Heart left ventricle (tissue), 13 donors: ENCODE data around the gene PLA2G4F.

Experiments used
- CTCF ChIP-seq, 12 donors: fragments of 200-600 bp; sonication (generic) in 4 of 12; IDR thresholded peaks; one replicate each; pipeline versions ENCODE4 v1.5.0 to v1.8.0; 2018 to 2022; ENCODE audit warnings: antibody characterized with exemption in 12 of 12, mild to moderate bottlenecking in 5 of 12
- POLR2A ChIP-seq, 2 donors: fragments of 450-650 bp; IDR thresholded peaks; one replicate each; pipeline ENCODE4 v1.6.1; 2017; ENCODE audit warnings: antibody characterized with exemption in 2 of 2, mild to moderate bottlenecking in 2 of 2, moderate library complexity in 2 of 2
- donor health status: ischemic (EF 13 %, LVEDD 7.1; RV severe dilation, severe dysfunction).
- donor health status: DM: no; HTN: yes; CAD: no.
- donor health status: DM: no; HTN: no; CAD: no.
- donor health status: ischemic (EF 25% LVEDD 6.9; RV normal size, moderate dysfunction).
- donor health status: ischemic (EF 25% LVEDD 5.7; RV mildly dilated, moderate dysfunction).
- donor health status: ischemic (EF 35%, LVEDD 5.7; RV mildly dilated, moderate dysfunction).
- donor health status: nonischemic (EF 11% LVEDD 7.7; RV severe dilation, severe dysfunction).
- donor health status: DM: yes; HTN: yes; CAD: no.
- donor health status: PGD.
- donor health status: ischemic (EF 29% LVEDD 5.4; RV normal size, mild dysfunction).
- donor health status: nonischemic (EF 23%, LVEDD 6.1; RV moderate dilation, normal function).

GRCh38 chr15:42120285-42120684 is 36.2 kb downstream of the PLA2G4F start:
- no peak for TF ChIP-seq CTCF (IDR thresholded peaks at IDR 0.05)
- no peak for TF ChIP-seq POLR2A (IDR thresholded peaks at IDR 0.05)
